Right cardiac atrium (tissue), 5 donors: ENCODE measurements around the gene GGPS1. TPM values are rescaled to one million over a fixed set of nuclear protein-coding genes. Genes with fewer than 3 reads are reported as not detected.

ENCODE experiments used
- ATAC-seq, 2 donors: fragments of 200-7000 bp; cut with Tn5 transposase; one replicate each; pipeline versions ENCODE4 v1.8.0 to v1.9.1; 2020; ENCODE audit warnings: moderate library complexity in 2 of 2, mild to moderate bottlenecking in 1 of 2
- DNase-seq, 3 donors: peaks; one replicate each; pipeline ENCODE4 v3.0.0-alpha.2; 2020
- H3K27ac ChIP-seq: one replicate; pipeline ENCODE4 v1.5.1; 2013; ENCODE audit warnings: mild to moderate bottlenecking, low read length, control low read depth, moderate library complexity
- H3K27me3 ChIP-seq: one replicate; pipeline ENCODE4 v1.6.1; 2013; ENCODE audit not compliant: control insufficient read depth, insufficient read depth
- H3K4me1 ChIP-seq: one replicate; pipeline ENCODE4 v1.6.1; 2013; ENCODE audit warnings: low read length; ENCODE audit not compliant: control insufficient read depth, insufficient read depth
- H3K4me3 ChIP-seq: one replicate; pipeline ENCODE4 v1.5.1; 2013; ENCODE audit warnings: low read length, control low read depth
- H3K9me3 ChIP-seq: one replicate; pipeline ENCODE4 v1.6.1; 2013; ENCODE audit warnings: low read length; ENCODE audit not compliant: control insufficient read depth
- WGBS: extraction: QIAGEN DNeasy Blood & Tissue Kit; methylation state at CpG from one replicate; pipeline ENCODE4 v1.1.7; 2013; 5-methylcytosine and 5-hydroxymethylcytosine counted together
- intact Hi-C, 4 donors: fragments of 100-400 bp; cut with DNase I; formaldehyde crosslinking; loops; one replicate each; pipeline versions ENCODE4 v1.11.0 to v1.14.0; 2022 to 2023
- polyA plus RNA-seq: library from polyadenylated mRNA; stranded (reverse); fragments of 200-250 nt; gene quantifications from one replicate; pipeline ENCODE4 v1.2.3, GENCODE V29; 2013
- total RNA-seq, 4 donors: library from RNA; stranded (reverse); fragmentation: NEBNext Ultra II Directional; extraction: Animal tissue kit (Norgen Biotek cat#: 25700); gene quantifications; one replicate each; pipeline ENCODE4 v1.2.1, GENCODE V29; 2021
- donor health status: healthy with polysubstance abuse.
- donor health status: DM: no; HTN: yes; CAD: no.
- donor health status: DM: no; HTN: no; CAD: no.
- donor health status: DM: no; HTN: yes; CAD: no; lungs with severe emphysema.
- donor health status: DM: yes; HTN: yes; CAD: no.

Gene GGPS1
- total and polyA plus RNA-seq, 5 donors: 22.0 to 33.5 (median 29.9) TPM

DNA sequence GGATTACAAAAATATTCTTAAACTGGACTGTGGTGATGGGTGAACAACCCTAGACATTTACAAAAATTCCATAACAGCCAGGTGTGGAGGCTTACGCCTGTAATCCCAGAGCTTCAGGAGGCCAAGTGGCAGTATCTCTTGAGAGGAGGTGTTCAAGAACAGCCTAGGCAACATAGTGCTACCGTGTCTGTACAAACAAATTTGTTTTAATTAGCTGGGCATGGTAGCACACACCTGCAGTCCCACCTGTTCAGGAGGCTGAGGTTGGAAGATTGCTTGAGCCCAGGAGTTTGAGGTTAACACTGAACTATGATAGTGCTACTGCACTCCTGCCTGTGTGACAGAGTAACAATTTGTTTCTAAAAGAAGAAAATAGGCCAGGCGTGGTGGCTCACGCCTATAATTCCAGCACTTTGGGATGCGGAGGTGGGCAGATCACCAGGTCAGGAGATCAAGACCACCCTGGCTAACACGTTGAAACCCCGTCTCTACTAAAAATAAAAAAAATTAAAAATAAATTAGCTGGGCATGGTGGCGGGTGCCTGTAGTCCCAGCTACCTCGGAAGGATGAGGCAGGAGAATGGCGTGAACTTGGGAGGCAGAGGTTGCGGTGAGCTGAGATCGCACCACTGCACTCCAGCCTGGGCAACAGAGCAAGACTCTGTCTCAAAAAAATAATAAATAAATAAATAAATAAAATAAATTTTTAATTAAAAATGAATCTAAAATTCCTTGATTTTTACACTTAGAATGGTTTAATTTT lies 37.4 kb upstream of the GGPS1 start:
- WGBS: 89% methylated on average over 12 of the region's 12 CpGs
- Histone ChIP-seq H3K4me3 (no peak overlapping the region), H3K27ac (no peak overlapping the region), H3K9me3 (no peaks in the 10 kb centered on the region), H3K4me1 (peaks cover 3% of the 10 kb centered on the region), H3K27me3 (no peaks in the 10 kb centered on the region)
- no peak for ATAC-seq
- intact Hi-C loops: loop anchor here in 1 of 4 donors (10.0 kb wide), 1 partner anchor 64 kb away; no protein-coding TSS in a partner anchor
- no peak for DNase-seq

- ATAC-seq (no peak), DNase-seq (no peak)
- Histone ChIP-seq H3K27me3 (no peaks in the 10 kb centered on the region), H3K4me1 (peaks cover 3% of the 10 kb centered on the region), H3K4me3 (no peak overlapping the region), H3K27ac (no peak overlapping the region), H3K9me3 (no peaks in the 10 kb centered on the region)
- 66% methylated on average over 6 of the region's 6 CpGs for WGBS
- intact Hi-C loops: loop anchor here in 1 of 4 donors (10.0 kb wide), 1 partner anchor 63 kb away; no protein-coding TSS in a partner anchor
These were observed 36.7 kb upstream of the GGPS1 start for GRCh38 chr1:235291599-235292091.

- intact Hi-C loops: loop anchor here in 1 of 4 donors (10.0 kb wide), 1 partner anchor 62 kb away; no protein-coding TSS in a partner anchor
These were observed 35.6 kb upstream of the GGPS1 start for GRCh38 chr1:235292790-235293189.

DNA sequence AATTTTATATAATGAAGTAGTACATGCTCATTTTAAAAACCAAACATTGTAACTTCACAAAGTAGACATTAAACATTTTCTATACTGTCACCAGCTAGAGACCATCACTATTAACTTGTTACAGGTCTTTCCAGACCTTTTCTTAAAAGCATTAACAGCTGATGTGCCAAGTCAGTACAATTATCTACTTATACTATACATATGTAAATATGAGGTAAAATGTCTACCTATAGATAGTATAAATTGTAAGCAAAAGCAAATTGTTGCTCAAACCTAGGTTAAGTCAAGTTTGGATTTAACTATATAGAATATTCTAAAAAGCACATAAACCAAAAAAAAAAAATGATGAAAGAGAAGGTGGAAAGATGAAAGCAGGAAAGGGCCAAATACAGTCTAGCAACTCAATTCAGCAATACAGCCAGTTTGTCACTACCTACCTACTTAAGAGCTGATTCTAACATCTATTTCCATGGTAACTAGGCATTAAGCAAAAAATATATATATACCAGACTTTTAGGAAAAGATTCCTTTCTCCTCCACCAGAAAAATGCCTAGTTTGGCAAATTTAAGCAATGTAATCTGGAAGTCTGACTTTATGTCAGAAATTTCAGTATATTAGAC lies 34.9 kb upstream of the GGPS1 start:
- no peaks in the 10 kb centered on the region for H3K9me3 ChIP-seq
- no peak for ATAC-seq
- H3K4me3 ChIP-seq: no peak overlapping the region
- peaks cover 3% of the 10 kb centered on the region for H3K4me1 ChIP-seq
- no peaks in the 10 kb centered on the region for H3K27me3 ChIP-seq
- no peak overlapping the region for H3K27ac ChIP-seq
- no peak for DNase-seq
- intact Hi-C loops: loop anchor here in 1 of 4 donors (10.0 kb wide), 1 partner anchor 61 kb away; no protein-coding TSS in a partner anchor

More at GRCh38 chr1:235292790-235293189, 35.6 kb upstream of the GGPS1 start:
- H3K4me1 ChIP-seq: peaks cover 3% of the 10 kb centered on the region
- H3K9me3 ChIP-seq: no peaks in the 10 kb centered on the region
- DNase-seq (no peak), ATAC-seq (no peak)
- H3K27ac ChIP-seq: no peak overlapping the region
- no peaks in the 10 kb centered on the region for H3K27me3 ChIP-seq
- H3K4me3 ChIP-seq: no peak overlapping the region
- WGBS: 90% methylated on average over 4 of the region's 4 CpGs

DNA sequence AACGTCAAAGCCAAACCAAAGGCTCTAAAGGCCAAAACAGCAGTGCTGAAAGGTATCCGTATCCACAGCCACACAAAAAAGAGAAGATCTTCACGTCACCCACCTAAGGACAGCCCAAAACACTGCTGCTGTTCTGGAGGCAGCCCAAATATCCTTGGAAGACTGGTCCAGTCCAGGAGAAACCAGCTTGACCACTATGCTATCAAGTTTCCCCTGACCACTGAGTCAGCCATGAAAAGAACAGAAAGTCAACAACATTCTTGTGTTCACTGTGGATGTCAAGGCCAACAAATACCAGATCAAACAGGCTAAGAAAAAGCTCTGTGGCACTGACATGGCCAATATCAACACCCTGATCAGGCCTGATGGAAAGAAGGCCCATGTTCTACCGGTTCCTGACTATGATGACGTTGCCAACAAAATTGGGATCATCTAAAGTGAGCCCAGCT lies 32.4 kb upstream of the GGPS1 start:
- WGBS: 86% methylated on average over 5 of the region's 5 CpGs
- H3K9me3 ChIP-seq: no peaks in the 10 kb centered on the region
- intact Hi-C loops: loop anchor here in 1 of 4 donors (10.0 kb wide), 1 partner anchor 59 kb away; no protein-coding TSS in a partner anchor
- H3K27me3 ChIP-seq: no peaks in the 10 kb centered on the region
- no peak for DNase-seq
- no peak for ATAC-seq
- no peak overlapping the region for H3K27ac ChIP-seq
- H3K4me3 ChIP-seq: no peak overlapping the region
- H3K4me1 ChIP-seq: peaks cover 3% of the 10 kb centered on the region

GRCh38 chr1:235296729-235297128 lies 31.6 kb upstream of the GGPS1 start:
- intact Hi-C loops: loop anchor here in 1 of 4 donors (10.0 kb wide), 1 partner anchor 58 kb away; no protein-coding TSS in a partner anchor
- Histone ChIP-seq H3K27me3 (no peaks in the 10 kb centered on the region), H3K4me1 (peaks cover 3% of the 10 kb centered on the region), H3K27ac (no peak overlapping the region), H3K4me3 (no peak overlapping the region), H3K9me3 (no peaks in the 10 kb centered on the region)
- DNase-seq (no peak), ATAC-seq (no peak)
- 97% methylated on average over 1 of the region's 1 CpG for WGBS

- Histone ChIP-seq H3K27me3 (no peaks in the 10 kb centered on the region), H3K27ac (no peak overlapping the region), H3K4me3 (no peak overlapping the region), H3K4me1 (peaks cover 2% of the 10 kb centered on the region), H3K9me3 (no peaks in the 10 kb centered on the region)
- 70% methylated on average over 3 of the region's 3 CpGs for WGBS
- intact Hi-C loops: loop anchor here in 1 of 4 donors (10.0 kb wide), 1 partner anchor 57 kb away; no protein-coding TSS in a partner anchor
- no peak for ATAC-seq
- no peak for DNase-seq
These were observed 30.8 kb upstream of the GGPS1 start for GRCh38 chr1:235297579-235297978.

GRCh38 chr1:235298758-235299157 lies 29.6 kb upstream of the GGPS1 start:
- H3K27ac ChIP-seq: no peak overlapping the region
- ATAC-seq (no peak), DNase-seq (no peak)
- no peaks in the 10 kb centered on the region for H3K27me3 ChIP-seq
- H3K4me3 ChIP-seq: no peak overlapping the region
- H3K9me3 ChIP-seq: no peaks in the 10 kb centered on the region
- peaks cover 2% of the 10 kb centered on the region for H3K4me1 ChIP-seq
- 69% methylated on average over 2 of the region's 2 CpGs for WGBS
- intact Hi-C loops: loop anchor here in 1 of 4 donors (10.0 kb wide), 1 partner anchor 56 kb away; no protein-coding TSS in a partner anchor

- Histone ChIP-seq H3K27ac (no peak overlapping the region), H3K4me1 (peaks cover 2% of the 10 kb centered on the region), H3K9me3 (no peaks in the 10 kb centered on the region), H3K4me3 (no peak overlapping the region), H3K27me3 (no peaks in the 10 kb centered on the region)
- WGBS: 75% methylated on average over 10 of the region's 10 CpGs
- no peak for DNase-seq
- intact Hi-C loops: loop anchor here in 1 of 4 donors (10.0 kb wide), 1 partner anchor 55 kb away; no protein-coding TSS in a partner anchor
- no peak for ATAC-seq
These were observed 29.1 kb upstream of the GGPS1 start for GRCh38 chr1:235299169-235299858.

DNA sequence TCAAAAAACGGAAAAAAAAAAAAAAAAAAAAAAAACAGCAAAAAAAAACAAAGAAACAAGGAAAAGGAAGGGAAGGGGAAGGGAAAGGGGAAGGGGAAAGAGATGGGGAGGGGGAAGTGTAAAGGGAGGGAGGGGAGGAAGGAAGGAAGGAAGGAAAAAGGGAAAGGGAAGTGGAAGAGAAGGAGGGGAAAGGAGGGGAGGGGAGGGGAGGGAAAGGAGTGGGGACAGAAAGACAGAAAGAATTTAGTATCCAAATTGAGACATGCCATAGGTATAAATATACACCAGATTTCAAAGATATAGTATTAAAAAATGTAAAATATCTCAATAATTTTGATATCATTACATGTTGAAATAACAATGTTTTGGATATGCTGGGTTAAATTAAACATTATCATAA lies 26.2 kb upstream of the GGPS1 start:
- WGBS: 61% methylated on average over 1 of the region's 1 CpG
- Histone ChIP-seq H3K4me3 (no peak overlapping the region), H3K27ac (no peak overlapping the region), H3K27me3 (no peaks in the 10 kb centered on the region), H3K4me1 (peaks cover 6% of the 10 kb centered on the region), H3K9me3 (no peaks in the 10 kb centered on the region)
- no peak for DNase-seq
- intact Hi-C loops: no loop called here
- ATAC-seq: no peak
